ENCODE measurements around the gene CDT1.

The CDT1 gene

DNA sequence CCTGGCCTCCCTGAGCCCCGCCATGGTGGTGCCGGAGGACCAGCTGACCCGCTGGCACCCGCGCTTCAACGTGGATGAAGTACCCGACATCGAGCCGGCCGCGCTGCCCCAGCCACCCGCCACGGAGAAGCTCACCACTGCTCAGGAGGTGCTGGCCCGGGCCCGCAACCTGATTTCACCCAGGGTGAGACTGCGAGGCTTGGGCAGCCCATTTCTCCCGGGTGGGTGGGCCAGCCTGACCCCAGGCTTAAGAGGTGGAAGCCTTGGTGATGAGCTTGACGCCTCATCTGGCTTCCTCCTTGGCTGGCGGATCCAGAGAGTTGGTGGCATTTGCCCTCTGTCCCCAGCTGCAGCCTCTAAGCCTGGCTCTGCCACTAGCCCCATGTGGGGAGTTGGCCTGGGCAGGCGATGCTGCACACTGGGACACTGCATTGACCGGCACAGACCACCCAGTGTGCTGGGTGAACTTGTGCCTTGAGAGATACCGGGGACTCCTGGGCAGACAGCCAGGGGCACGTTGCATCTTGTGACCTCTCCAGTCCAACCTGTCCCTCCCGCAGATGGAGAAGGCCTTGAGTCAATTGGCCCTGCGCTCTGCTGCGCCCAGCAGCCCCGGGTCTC lies 3.0 kb downstream of the CDT1 start:
- DNase-seq, result no peak

DNA sequence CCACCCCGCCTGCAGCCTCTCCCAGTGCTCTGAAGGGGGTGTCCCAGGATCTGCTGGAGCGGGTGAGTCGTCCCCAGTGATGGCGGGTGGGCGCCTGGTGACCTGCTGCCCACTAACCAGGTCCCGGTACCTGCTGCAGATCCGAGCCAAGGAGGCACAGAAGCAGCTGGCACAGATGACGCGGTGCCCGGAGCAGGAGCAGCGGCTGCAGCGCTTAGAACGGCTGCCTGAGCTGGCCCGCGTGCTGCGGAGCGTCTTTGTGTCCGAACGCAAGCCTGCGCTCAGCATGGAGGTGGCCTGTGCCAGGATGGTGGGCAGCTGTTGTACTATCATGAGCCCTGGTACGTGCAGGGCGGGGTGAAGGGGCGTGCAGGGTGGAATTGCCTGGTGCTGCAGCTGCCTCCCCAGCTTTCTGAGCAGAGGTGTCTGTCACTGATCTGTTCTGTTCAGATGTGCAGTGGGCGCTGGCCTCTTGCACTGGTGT lies 3.6 kb downstream of the CDT1 start:
- no peak for DNase-seq

DNA sequence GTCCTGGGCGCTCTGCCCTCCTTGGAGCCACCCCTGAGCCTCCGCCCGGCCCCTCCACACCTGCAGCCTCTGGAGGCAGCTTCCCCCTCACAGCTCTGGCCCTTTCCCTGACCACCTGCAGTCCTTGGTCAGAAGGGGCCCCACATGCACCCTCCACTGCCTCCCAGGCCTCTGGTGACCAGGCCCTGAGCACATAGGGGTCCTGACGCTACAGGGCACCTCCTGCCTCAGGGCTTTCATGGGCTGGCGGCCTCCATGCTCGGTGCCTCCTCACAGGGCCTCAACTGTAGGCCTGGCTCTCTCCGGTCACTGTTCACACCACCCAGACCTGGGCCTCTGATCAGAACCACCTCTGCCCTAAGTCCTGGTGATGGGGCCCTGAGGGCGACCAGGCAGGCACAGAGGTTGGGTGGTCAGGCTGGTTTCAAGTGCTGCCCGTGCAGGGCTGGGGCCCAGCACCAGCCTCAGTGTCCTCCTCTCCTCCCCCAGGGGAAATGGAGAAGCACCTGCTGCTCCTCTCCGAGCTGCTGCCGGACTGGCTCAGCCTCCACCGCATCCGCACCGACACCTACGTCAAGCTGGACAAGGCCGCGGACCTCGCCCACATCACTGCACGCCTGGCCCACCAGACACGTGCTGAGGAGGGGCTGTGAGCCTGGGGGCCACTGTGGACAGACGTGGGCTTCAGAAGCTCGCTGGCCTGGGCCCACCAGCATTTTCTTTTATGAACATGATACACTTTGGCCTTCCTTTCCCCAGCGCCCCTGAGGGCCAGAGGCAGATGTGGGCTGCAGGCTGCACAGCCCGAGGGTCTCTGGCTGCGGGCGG lies 4.3 kb downstream of the CDT1 start:
- no peak for DNase-seq

DNA sequence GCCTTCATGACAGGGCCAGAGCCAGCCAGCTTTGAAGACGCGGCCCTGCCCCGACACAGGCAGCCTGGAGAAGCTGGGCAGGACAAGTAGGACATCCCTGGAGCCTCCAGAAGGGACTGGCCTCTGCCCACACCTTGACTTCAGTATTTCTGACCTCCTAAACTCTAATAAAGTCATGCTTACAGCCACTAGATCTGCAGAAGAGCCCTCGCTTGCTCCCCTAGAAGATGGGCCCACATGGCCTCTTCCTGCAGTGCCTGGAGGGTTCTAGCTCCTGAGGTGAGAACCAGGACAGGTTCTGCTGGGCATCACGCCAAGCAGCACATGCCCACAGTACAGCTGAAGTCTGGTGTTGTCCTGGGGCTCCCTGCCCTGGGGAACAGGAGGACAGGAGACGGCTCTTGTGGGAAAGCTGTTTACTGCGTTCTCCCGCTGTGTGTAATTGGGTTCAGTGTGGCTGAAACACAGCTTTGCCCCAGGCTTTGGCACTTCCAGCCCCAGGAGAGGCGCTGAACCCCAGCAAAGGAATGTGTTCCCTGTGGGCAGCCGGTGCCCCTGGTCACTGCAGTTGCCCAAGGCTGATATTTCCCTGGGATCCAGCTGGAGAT lies 5.6 kb downstream of the CDT1 start:
- DNase-seq, result no peak

DNA sequence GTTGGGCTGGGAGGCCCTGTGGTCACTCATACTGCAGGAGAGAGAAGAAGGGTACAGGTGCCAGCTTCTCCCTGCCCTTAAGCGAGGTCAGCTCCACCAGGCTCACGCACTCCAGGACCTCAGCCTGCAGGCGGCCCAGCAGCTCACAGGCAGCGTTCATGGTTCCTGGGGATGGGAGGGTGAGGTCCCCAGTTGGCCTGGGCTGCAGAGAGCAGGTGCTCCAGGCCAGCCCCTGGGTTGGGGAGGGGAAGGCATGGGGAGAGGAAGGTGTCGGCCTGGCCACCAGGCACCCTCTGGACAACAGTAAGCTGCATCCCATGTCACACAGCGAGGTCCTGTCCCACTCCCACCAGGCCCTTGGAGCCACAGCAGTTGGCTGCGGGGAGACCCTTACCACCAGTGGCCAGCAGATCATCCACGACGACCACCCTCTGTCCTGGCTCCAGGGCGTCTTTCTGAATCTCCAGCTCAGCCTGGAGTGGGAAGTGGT lies 6.1 kb downstream of the CDT1 start:
- DNase-seq, result no peak

DNA sequence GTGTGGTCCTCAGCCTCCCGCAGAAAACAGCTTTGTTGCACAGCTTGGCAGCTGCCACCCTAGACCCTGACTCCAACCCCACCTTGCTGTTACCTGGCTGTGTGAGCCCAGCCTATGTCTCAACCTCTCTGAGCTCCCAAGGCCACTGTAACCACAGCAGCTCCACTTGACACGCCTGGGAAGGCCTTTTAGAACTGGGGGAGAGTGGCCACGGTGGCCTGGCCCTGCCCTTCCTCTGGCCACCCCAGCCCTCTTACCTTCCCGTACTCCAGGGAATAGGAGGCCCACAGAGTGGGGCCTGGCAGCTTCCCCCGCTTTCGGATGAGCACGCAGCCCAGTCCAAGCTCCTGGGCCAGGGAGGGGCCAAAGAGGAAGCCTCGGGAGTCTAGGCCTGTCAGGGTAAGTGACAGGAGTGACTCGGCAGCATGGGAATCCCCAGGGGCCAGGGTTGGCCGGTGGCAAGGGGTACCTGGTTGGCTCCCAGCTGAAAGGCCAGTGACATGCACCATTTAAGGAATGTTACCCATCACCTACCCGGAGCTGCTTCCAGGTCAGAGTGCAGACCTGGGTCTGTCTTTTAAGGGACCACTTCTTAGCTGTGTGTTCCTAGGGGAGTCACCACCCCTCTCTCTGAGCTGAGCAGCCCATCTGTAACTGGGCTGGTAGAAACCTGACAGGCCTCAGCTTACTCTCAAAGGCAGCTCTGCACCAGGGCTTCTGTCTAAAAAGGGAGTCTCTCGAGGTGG lies 6.8 kb downstream of the CDT1 start:
- DNase-seq, result no peak

DNA sequence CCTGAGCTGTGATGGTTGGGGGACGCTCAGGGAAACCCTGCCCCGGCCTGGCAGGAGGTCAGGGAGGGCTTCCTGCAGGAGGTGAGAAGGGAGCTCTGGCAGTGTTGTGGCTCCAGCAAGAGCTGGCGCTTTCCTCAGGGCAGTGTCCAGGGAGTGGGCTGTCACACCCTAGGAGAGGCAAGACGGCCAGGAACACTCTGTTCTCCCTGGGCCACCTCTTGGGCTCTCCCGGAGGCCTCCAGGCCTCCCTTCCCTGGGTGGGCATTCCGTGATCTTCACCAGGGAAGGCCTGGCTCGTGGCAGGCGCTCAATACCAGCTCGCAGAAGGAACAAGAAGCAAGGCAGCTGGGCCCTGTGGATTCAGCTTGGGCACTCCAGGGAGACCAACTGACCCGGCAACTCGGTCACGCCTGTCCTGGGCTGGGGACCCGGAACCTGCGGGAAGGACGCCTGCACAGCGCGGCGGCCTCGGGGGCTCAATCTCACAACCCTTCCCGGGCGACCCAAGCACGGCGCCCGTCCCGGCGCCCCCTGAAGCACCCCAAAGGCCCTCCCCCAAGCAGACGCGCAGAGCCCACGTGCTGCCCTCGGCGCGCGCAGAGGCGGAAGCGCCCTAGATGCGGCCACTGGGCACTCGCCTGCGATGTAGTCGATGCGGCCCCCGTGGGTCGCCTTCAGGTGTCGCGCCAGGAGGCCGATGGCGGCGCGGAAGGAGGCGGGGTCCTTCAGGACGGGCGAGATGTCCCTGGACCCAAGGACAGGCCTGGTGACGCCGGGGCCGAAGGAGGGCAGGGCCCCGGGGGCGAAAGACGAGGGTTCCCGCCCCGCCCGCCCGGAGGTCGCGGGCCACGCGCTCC lies 7.6 kb downstream of the CDT1 start:
- DNase-seq, result peak; percentile 52

DNA sequence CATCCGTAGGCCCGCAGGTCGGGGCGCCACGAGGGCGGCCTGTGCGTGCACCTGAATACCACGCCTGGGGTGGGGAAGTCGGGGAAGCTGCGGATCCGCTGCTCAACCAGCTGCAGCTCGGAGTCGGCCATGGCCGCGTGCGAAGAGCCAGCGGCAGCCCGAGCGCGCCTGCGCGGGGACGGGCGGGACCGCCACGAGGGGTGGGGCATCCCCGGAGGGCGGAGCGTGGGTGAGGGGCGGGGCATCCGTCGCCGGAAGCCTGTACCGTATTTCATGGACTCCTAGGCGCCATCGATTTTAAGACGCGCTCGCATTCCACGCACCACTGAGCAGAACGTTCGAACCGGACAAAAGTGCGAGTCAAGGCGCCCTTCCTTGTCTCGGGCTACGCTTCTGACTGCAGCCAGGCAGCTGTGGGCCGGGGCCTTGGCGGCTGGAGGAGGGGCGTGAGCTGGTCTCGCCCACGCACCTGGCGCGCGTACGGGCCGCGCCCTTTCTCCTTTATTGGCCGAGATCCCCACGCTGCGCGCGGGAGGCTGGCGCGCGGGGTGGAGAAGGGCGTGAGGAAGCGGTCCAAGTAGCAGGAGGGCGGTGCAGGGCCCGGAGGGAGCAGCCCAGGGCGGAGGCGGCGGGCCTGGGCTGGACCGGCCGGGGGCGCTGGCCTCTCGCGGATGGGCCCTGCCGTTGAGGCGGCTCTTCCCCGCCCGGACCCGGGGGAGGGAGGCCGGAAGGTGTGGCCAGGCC lies 8.4 kb downstream of the CDT1 start, which contains the start of gene APRT:
TSS of gene APRT (minus strand) at position 160 of the 744 bp plus-strand sequence. CDS start at position 131, 29 bp downstream.
- DNase-seq, result peak; percentile 94

DNA sequence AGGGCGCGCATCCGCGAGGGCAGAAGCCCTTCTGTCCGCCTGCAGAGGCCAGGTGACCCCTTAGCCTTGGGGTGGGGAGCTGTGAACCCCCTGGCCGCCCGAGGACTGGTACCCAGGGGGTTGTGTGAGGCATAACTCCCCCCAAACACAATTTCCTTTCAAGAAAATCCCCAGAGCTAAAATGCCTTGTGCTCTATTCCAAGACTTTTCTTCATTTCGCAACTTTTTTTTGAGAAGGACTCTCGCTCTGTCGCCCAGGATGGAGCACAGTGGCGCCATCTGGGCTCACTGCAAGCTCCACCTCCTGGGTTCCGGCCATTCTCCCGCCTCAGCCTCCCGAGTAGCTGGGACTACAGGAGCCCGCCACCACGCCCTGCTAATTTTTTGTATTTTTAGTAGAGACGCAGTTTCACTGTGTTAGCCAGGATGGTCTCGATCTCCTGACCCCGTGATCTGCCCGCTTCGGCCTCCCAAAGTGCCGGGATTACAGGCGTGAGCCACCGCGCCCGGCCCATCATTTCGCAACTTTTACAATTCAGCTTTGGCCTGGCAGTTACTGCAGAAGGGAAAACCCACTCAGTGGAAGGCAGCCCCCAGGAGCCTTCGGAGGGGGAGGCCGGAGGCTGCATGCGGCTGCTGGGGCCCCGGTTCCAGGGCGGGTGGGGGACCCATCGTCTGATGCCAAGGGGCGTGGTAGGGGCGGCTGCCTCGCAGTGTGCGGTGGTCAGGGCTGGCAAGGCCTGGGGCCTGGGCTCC lies 9.1 kb downstream of the CDT1 start:
- DNase-seq, result no peak

DNA sequence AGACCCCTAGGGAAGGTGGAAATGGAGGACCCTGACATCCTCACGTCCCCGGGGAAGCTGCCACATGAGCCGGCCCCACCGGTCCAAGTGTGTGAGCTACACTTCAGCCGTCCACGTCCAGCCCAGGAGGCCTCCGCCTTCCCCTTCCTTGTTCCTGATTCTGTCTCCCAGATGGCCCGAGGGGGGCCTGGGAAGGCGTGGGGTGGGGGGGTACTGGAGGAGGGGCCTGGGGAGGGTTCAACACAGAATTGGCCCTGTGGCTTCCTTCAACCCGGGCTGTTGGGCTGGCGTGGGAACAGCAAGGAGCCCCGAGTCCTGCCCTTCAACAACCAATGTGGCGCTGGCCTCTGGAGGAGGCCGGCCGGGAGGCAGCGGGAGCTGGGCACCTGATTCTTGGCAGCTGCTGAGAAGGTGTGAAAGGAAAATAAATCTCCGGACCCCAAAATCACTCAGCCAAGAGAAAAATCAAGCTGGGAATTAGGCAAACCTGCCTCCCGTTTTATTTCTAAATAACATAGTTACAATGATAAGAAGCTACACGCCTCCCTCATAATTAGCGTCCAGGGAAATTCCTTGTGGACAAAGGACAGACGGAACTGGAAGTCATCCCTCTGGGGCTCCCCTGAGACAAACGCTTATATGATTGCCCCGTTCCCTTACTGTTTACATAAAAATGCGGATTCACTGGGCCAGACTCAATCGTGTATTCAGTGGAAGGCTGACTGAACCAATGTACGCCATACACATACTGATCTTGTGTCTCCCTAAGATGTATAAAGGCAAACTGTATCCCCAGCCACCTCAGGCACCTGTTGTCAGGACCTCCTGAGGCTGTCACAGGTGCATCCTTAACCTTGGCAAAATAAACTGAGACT lies 9.9 kb downstream of the CDT1 start:
- DNase-seq, result no peak

DNA sequence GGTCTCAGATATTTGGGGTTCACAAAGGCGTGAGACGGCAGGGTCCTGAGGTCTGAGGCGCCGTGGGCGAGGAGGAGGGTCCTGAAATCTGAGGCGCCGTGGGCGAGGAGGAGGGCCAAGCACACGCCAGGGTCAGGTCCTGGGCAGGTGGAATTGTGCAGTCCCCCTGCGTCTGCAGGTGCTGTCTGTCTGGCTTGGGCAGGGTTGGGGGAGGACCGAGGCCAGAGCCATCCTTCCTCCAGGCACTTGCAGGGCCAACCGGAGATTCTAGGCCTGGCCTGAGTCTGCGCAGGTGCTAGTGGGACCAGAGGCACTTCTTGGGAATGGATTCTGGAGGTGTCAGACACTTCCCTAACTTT lies 10.5 kb downstream of the CDT1 start:
- no peak for DNase-seq

DNA sequence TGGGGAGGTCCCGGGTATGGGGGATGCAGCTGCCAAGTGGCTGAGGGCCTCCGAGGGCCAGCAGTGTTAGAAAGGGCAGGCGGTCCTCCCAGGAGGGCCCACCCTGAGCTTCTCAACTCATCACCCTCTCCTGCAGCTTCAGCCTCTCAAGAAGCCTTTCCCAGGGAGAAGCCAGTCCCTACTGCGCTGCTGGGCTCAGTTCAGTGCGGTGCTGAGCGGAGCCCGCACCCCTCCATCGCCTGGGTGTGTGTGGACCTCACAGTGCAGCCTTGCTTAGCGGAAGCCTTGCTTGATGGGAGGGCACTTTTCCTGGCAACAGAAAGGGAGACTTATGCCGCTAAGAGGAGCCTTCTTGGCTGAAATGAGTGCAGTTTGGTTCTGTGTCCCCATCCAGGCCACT lies 11.6 kb downstream of the CDT1 start:
- no peak for DNase-seq

DNA sequence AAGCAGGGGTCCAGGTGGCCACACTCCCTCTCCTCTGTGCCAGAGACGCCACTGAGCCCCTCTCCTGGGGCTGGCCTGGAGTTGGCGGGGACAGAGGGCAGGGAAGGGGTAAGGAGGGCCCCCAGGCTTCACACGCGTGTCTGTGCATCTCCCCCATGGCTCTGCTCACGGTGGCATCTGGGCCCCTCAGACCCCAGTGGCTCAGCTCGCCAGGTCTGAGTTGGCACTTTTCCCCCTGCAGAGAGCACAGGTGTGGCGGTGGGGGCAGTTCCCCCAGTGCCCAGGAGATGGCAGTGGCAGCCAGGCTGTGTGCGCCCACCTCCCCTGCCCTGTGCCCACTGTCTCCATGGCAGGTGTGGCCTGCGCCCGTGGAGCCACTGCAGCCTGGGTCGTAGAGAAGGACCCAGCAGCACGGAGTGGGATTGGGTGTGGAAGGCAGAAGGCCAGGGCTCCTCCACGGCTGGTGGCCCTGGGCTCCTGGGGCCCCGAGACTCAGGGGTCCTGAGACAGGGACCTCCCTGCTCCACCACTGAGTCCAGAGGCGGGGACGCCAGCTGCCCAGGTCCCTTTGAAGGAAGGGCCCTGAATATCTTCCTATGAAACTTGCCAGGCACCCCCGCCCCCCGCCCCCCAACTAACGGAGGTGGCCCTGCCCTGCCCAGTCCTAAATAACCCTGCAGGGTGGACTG lies 12.5 kb downstream of the CDT1 start:
- peak; percentile 30 for DNase-seq

DNA sequence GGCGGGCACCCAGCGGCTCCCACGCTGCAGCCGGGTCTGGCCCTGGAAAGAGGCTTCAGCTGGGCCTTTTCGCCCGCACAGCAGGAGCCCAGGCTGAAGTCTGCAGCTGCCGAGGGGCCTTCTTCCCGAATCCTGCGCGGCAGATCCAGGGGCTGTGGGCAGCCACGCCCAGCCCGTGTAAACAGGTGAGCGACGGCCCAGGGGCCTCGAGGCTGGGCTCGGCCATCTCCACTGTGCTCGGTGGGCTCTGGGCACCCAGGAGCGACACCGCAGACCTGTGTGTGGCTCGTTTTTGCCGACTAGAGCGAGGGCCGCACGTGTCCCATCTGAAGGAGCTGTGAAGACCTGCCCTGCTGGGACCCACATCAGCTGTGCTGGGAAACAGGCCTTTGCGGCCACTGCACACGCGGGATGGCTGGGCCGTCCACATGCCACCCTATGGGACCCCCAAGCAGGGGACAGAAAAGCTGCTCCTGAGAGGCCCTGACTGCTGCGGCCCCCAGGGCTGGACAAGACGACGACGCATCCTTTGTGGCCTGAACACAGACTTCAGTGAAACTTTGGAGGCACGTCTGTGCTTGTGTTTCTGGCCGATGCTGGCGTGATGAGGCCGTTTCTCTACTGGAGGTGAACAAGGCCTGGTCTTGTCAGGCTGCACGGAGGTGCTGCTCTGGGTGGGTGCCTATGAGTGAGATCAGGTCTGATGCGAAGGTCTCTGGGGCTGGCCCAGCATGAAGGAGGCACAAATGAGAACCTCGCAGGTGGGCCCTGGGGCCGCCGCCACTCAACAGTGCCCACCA lies 13.3 kb downstream of the CDT1 start:
- DNase-seq, result no peak

DNA sequence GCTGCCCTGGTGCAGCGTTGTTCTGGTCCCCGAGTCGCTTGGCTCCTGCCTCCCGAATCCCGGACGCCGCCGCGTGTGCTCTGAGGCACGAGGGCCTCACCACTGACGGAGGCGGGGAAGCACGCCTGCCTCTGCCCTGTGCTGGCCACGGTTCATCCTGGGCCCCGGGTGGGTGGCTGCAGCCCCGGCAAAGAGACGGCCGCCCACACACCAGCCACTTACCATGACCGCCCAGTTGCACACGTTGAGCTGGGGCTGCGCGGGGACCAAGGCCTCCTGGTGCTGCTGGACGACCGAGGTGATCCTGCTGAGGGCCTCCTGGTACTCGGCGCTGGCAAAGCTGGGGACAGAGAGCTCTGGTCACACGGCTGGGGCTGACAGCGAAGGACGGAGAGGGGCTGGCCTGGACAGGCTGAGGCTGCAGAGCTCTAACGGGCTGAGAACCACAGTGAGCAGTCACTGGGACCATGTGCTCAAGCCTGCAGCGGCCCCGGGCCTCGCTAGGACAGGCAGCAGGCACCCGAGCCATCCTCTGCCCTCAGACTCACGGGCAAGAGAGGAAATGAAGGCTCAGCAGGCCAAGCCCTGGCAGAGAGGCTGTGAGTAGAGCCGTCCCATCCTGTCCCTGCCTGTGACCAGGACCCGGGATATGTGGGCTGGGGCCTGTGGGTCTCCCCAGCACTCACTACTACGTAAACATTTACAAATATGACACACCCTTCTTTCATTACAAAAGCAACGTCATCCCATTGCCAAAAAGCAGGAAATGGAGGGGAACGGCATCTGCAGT lies 14.4 kb downstream of the CDT1 start:
- no peak for DNase-seq

DNA sequence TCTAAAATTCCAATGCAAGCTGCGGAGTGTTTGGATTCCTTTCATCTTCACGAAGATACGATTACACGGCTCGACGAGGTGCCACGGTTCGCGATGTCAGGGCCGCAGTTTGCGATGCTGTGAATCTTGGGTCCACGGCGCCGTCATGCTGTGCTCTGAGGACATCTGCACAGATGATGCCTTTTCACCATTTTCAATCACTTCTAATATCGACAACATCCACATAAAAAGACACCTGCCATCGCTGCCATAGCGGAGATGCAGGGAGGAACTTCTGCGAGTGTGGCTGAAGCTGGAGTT lies 14.9 kb downstream of the CDT1 start:
- DNase-seq, result no peak

DNA sequence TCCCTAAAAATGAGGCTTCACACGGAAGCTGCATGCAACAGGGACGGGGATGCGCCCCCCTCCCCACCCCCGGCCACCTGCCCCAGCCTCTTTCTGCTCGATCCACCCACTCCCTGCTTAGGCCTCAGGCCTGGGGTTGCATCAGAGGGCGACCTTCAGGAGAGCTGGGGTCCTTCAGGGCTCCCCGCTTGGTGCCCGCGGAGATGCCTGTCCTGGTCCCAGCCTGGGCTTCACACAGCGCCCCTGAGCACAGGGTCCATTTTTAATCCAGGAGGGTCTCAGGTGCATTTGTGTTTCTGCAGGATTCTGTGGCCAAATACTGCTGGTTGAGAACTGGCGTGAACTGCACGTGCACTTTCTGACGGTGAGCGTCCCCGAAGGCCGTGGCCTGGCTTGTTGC lies 15.5 kb downstream of the CDT1 start:
- no peak for DNase-seq
